Kasumi-1 (cell line): Measurements from ENCODE around the gene DLEC1.

Experiments
- DNase-seq, 2 experiments: peaks; one replicate each; lab custom pipeline; 2025; lab: John Stamatoyannopoulos, UW

The DLEC1 gene

GRCh38 chr3:38002291-38002876 lies 36.6 kb upstream of the DLEC1 start:
- no peak for DNase-seq

GRCh38 chr3:38002940-38003339 lies 36.1 kb upstream of the DLEC1 start:
- DNase-seq = no peak

GRCh38 chr3:38003371-38003816 lies 35.6 kb upstream of the DLEC1 start:
- DNase-seq = peak; percentile 49 to 60

GRCh38 chr3:38003817-38004414 lies 35.1 kb upstream of the DLEC1 start:
- DNase-seq = no peak

- peak; percentile 74 to 78 for DNase-seq
Measured at GRCh38 chr3:38004415-38005075, 34.5 kb upstream of the DLEC1 start.

- DNase-seq = no peak
Measured at GRCh38 chr3:38005076-38006020, 33.7 kb upstream of the DLEC1 start.

GRCh38 chr3:38006031-38006430 lies 33.0 kb upstream of the DLEC1 start:
- no peak for DNase-seq

- no peak for DNase-seq
Measured at GRCh38 chr3:38006445-38006995, 32.5 kb upstream of the DLEC1 start.

- DNase-seq = no peak
Measured at GRCh38 chr3:38007754-38008090, 31.3 kb upstream of the DLEC1 start.

- DNase-seq = no peak
Measured at GRCh38 chr3:38008191-38008701, 30.8 kb upstream of the DLEC1 start.

GRCh38 chr3:38008971-38009580 lies 29.9 kb upstream of the DLEC1 start:
- no peak for DNase-seq

- no peak for DNase-seq
Measured at GRCh38 chr3:38009807-38010591, 29.0 kb upstream of the DLEC1 start.

GRCh38 chr3:38011111-38011510 lies 27.9 kb upstream of the DLEC1 start:
- DNase-seq = no peak

GRCh38 chr3:38015485-38015884 lies 23.5 kb upstream of the DLEC1 start:
- no peak for DNase-seq

- DNase-seq = no peak
Measured at GRCh38 chr3:38015984-38016383, 23.0 kb upstream of the DLEC1 start.

- no peak for DNase-seq
Measured at GRCh38 chr3:38016410-38016809, 22.6 kb upstream of the DLEC1 start.

GRCh38 chr3:38016847-38017444 lies 22.1 kb upstream of the DLEC1 start:
- no peak for DNase-seq

GRCh38 chr3:38017445-38018295 lies 21.3 kb upstream of the DLEC1 start:
- DNase-seq = no peak
